ENCODE measurements around the gene OR5H15. TPM values are rescaled to one million over a fixed set of nuclear protein-coding genes. Genes with fewer than 3 reads are reported as not detected.
"Not testable (repeated sequence)": the region's sequence is repeated elsewhere in the genome, so short reads cannot be mapped to it uniquely, and the experiment has no call there.

Gene OR5H15
- total RNA-seq, 4 donors from 2014 or later: not detected

DNA sequence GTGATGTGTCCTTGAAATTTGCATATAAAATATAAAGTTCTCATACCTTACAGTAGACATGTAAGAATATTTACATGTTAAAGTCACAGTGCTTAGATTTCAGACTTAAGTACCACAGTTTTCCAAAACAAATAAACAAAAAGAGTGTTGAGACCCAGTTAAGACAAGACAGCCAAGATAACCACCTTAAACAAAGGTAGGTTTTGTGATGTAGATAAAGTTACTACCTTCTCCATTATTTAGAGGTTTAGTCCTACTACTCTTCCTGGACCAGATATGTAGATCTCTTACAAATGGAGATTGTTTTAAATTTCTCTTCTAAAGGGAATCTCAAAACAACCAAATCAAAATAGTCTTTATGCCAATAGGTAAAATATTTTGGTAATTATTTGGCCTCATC, 15.7 kb downstream of the OR5H15 start:
- Histone ChIP-seq H3K36me3 (no peaks in the 10 kb centered on the region), H3K4me3 (no peak overlapping the region), H3K27ac (no peak overlapping the region), H3K4me1 (no peaks in the 10 kb centered on the region), H3K27me3 (no peaks in the 10 kb centered on the region), H3K9me3 (no peaks in the 10 kb centered on the region)
- DNase-seq: no peak
- intact Hi-C loops (cut with DNase I): no loop called here
- no peak for TF ChIP-seq POLR2A (IDR thresholded peaks at IDR 0.05)
- TF ChIP-seq, protein P1, sequence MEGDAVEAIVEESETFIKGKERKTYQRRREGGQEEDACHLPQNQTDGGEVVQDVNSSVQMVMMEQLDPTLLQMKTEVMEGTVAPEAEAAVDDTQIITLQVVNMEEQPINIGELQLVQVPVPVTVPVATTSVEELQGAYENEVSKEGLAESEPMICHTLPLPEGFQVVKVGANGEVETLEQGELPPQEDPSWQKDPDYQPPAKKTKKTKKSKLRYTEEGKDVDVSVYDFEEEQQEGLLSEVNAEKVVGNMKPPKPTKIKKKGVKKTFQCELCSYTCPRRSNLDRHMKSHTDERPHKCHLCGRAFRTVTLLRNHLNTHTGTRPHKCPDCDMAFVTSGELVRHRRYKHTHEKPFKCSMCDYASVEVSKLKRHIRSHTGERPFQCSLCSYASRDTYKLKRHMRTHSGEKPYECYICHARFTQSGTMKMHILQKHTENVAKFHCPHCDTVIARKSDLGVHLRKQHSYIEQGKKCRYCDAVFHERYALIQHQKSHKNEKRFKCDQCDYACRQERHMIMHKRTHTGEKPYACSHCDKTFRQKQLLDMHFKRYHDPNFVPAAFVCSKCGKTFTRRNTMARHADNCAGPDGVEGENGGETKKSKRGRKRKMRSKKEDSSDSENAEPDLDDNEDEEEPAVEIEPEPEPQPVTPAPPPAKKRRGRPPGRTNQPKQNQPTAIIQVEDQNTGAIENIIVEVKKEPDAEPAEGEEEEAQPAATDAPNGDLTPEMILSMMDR (IDR thresholded peaks at IDR 0.05): no peak

GRCh38 chr3:98185180-98185579, 18.7 kb downstream of the OR5H15 start:
- TF ChIP-seq POLR2A (IDR thresholded peaks at IDR 0.05): no peak
- TF ChIP-seq, protein P1 (IDR thresholded peaks at IDR 0.05): no peak
- intact Hi-C loops (cut with DNase I): no loop called here
- Histone ChIP-seq H3K9me3 (no peaks in the 10 kb centered on the region), H3K27me3 (no peaks in the 10 kb centered on the region), H3K36me3 (no peaks in the 10 kb centered on the region), H3K4me3 (no peak overlapping the region), H3K4me1 (no peaks in the 10 kb centered on the region), H3K27ac (no peak overlapping the region)
- no peak for DNase-seq

DNA sequence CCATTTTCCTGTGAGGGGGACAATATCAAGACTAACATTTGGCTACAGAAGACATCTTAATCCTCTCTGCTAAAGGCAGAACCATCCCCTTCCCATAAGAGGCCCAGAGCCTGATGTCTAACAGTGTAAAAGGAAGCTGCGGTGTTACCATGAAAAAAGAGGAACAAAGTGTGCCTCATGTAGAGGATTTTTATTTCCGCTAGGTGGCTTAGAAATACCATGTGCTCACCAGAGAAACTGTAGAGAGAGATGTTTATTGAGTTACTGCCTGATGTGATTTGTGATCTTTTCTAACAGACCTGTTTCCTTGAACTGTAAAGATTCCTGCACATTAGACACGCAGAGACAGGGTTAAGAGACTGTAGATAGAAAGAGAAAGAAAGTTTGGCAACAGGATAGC, 22.0 kb downstream of the OR5H15 start:
- H3K27ac ChIP-seq: no peak overlapping the region
- no peaks in the 10 kb centered on the region for H3K9me3 ChIP-seq
- WGBS, 2 donors: 29 to 42% methylated on average over 3 of the region's 3 CpGs
- intact Hi-C loops (cut with DNase I): no loop called here
- no peak for DNase-seq
- no peaks in the 10 kb centered on the region for H3K4me1 ChIP-seq
- no peak overlapping the region for H3K4me3 ChIP-seq
- no peaks in the 10 kb centered on the region for H3K27me3 ChIP-seq
- TF ChIP-seq, protein P1 (IDR thresholded peaks at IDR 0.05): peak in 1 of 6 experiments; percentile 23
- TF ChIP-seq POLR2A (IDR thresholded peaks at IDR 0.05): no peak
- H3K36me3 ChIP-seq: no peaks in the 10 kb centered on the region

GRCh38 chr3:98190911-98191310, 24.4 kb downstream of the OR5H15 start:
- H3K4me1 ChIP-seq; H3K27me3 ChIP-seq; H3K36me3 ChIP-seq; H3K9me3 ChIP-seq; DNase-seq; H3K27ac ChIP-seq; H3K4me3 ChIP-seq; intact Hi-C loops (cut with DNase I): not testable (repeated sequence)

GRCh38 chr3:98196293-98196692, 29.8 kb downstream of the OR5H15 start:
- H3K4me1 ChIP-seq; H3K9me3 ChIP-seq; H3K27me3 ChIP-seq; H3K36me3 ChIP-seq; H3K4me3 ChIP-seq; DNase-seq; H3K27ac ChIP-seq; intact Hi-C loops (cut with DNase I): not testable (repeated sequence)
- 44 to 86% methylated on average over 2 of the region's 2 CpGs for WGBS, 2 donors

DNA sequence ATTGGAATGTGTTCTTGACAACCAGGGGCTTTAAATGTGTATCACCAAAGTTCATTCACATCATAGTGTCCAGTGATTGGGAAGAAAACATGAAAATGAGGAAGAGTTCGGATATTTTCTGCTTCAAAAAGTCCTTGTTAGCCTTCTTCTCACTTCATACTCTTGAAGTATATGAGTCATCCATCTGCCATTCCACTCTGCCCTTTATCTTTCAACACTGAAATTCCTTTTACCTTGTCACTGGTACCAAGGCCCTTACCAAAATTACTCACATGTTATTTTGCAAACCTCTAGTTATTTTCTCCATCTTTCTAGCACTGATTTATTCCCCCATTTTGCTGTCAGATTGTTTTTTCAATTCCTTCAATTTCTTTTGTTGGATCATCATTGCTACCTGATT, 32.5 kb downstream of the OR5H15 start:
- TF ChIP-seq POLR2A (IDR thresholded peaks at IDR 0.05): no peak
- TF ChIP-seq, protein P1 (IDR thresholded peaks at IDR 0.05): no peak
- Histone ChIP-seq H3K36me3 (no peaks in the 10 kb centered on the region), H3K27me3 (no peaks in the 10 kb centered on the region), H3K27ac (no peak overlapping the region), H3K9me3 (no peaks in the 10 kb centered on the region), H3K4me3 (no peak overlapping the region), H3K4me1 (no peaks in the 10 kb centered on the region)
- WGBS, 2 donors: 49 to 52% methylated on average over 1 of the region's 1 CpG
- intact Hi-C loops (cut with DNase I): no loop called here
- no peak for DNase-seq

Measured in esophagus squamous epithelium (tissue), 5 donors.